GM12878 (cell line): ENCODE measurements around the gene RETREG3. TPM values are rescaled to one million over a fixed set of nuclear protein-coding genes. Genes with fewer than 3 reads are reported as not detected.

Experiments used
- ATAC-seq: fragments of 200-7000 bp; cut with Tn5 transposase; 3 replicates; pipeline ENCODE4 v1.9.1; 2020; ENCODE audit warnings: mild to moderate bottlenecking, moderate library complexity
- BruUV-seq: library from RNA; stranded (reverse); fragments of 400-500 nt; replicated peaks from 2 replicates; lab custom pipeline; 2021; lab: Mats Ljungman, UMichigan
- CTCF ChIA-PET: fragments of 300-600 bp; sonication (Branson Sonifier 250); formaldehyde crosslinking; extraction: SDS; loops from one replicate; lab custom pipeline; 2021; ENCODE audit warnings: inconsistent platforms; lab: Yijun Ruan, JAX
- POLR2A ChIA-PET: fragments of 350-600 bp; formaldehyde crosslinking; extraction: SDS; loops from one replicate; lab custom pipeline; 2021; ENCODE audit warnings: inconsistent platforms; lab: Charles Lee
- RAD21 ChIA-PET: fragments of 300-600 bp; sonication (Branson Sonifier 250); formaldehyde crosslinking; loops from one replicate; lab custom pipeline; 2023; ENCODE audit warnings: antibody characterized with exemption; ENCODE audit not compliant: unreplicated experiment; lab: Charles Lee
- SMC1A ChIA-PET: fragments of 300-600 bp; sonication (Branson Sonifier 250); formaldehyde crosslinking; loops from one replicate; lab custom pipeline; 2023; ENCODE audit not compliant: unreplicated experiment, uncharacterized antibody; lab: Charles Lee
- DNase-seq: peaks from one replicate; pipeline ENCODE4 v3.0.0-alpha.2; 2011; ENCODE audit warnings: low read depth, low spot score
- FAIRE-seq: peaks from 3 replicates; lab custom pipeline; 2011; peaks lifted over from hg19 to GRCh38; lab: Jason Lieb, UNC
- H2AFZ ChIP-seq: 2 replicates; pipeline ENCODE4 v1.6.0; 2011; ENCODE audit warnings: low read depth, low read length, control low read depth; ENCODE audit not compliant: control insufficient read depth
- H3K27ac ChIP-seq: 2 replicates; pipeline ENCODE4 v1.5.1; 2011; ENCODE audit warnings: control low read depth; ENCODE audit not compliant: control insufficient read depth, insufficient read depth
- H3K27me3 ChIP-seq, 2 experiments: replicated peaks in 1 of 2; 2 replicates each; pipeline versions ENCODE4 v1.6.0 to v1.6.1; 2011; ENCODE audit warnings: low read length in 1 of 2; ENCODE audit not compliant: control insufficient read depth in 2 of 2, insufficient read depth in 2 of 2
- H3K36me3 ChIP-seq, 2 experiments: 2 replicates each; pipeline ENCODE4 v1.5.1; 2011; ENCODE audit warnings: low read length in 1 of 2; ENCODE audit not compliant: control insufficient read depth in 2 of 2, insufficient read depth in 2 of 2
- H3K4me1 ChIP-seq: 2 replicates; pipeline ENCODE4 v1.6.1; 2011; ENCODE audit warnings: mild to moderate bottlenecking, low read length, moderate library complexity, mixed read lengths; ENCODE audit not compliant: control insufficient read depth, insufficient read depth
- H3K4me2 ChIP-seq: 2 replicates; pipeline ENCODE4 v1.6.0; 2011; ENCODE audit warnings: control low read depth; ENCODE audit not compliant: control insufficient read depth, insufficient read depth
- H3K4me3 ChIP-seq: fragments of 200-600 bp; sonication (generic); 2 replicates; pipeline ENCODE4 v1.5.1; 2016
- H3K79me2 ChIP-seq: 2 replicates; pipeline ENCODE4 v1.6.0; 2011; ENCODE audit warnings: low read length; ENCODE audit not compliant: control insufficient read depth, insufficient read depth
- H3K9ac ChIP-seq: 2 replicates; pipeline ENCODE4 v1.8.0; 2011; ENCODE audit warnings: low read length, control low read depth, mixed read lengths; ENCODE audit not compliant: control insufficient read depth, insufficient read depth
- H3K9me3 ChIP-seq: replicated peaks from 3 replicates; pipeline ENCODE4 v1.5.1; 2011; ENCODE audit warnings: mild to moderate bottlenecking, low read length; ENCODE audit not compliant: control insufficient read depth, insufficient read depth
- H4K20me1 ChIP-seq: 2 replicates; pipeline ENCODE4 v1.6.0; 2011; ENCODE audit not compliant: control insufficient read depth, insufficient read depth
- ATF7 ChIP-seq: fragments of 450-650 bp; IDR thresholded peaks from 2 replicates; pipeline ENCODE4 v1.6.1; 2016; ENCODE audit warnings: low read depth, mild to moderate bottlenecking
- CHD1 ChIP-seq: IDR thresholded peaks from 2 replicates; pipeline ENCODE4 v1.6.1; 2012; ENCODE audit warnings: low read depth, low read length, improper control_type of control experiment
- HDGF ChIP-seq: fragments of 450-650 bp; IDR thresholded peaks from 2 replicates; pipeline ENCODE4 v1.6.1; 2016; ENCODE audit warnings: antibody characterized with exemption
- NBN ChIP-seq: fragments of 450-650 bp; IDR thresholded peaks from 2 replicates; pipeline ENCODE4 v1.6.1; 2016
- POLR2AphosphoS2 ChIP-seq: IDR thresholded peaks from 2 replicates; pipeline ENCODE4 v1.6.1; 2011; ENCODE audit warnings: low read depth, mild to moderate bottlenecking, low read length, improper control_type of control experiment, moderate library complexity
- POLR2AphosphoS5 ChIP-seq: IDR thresholded peaks from 2 replicates; pipeline ENCODE4 v1.6.1; 2011; ENCODE audit warnings: mild to moderate bottlenecking, low read length, inconsistent platforms
- RELB ChIP-seq: fragments of 450-650 bp; IDR thresholded peaks from 2 replicates; pipeline ENCODE4 v1.6.1; 2017; ENCODE audit warnings: low read depth, mild to moderate bottlenecking, moderate library complexity
- RUNX3 ChIP-seq: IDR thresholded peaks from 2 replicates; pipeline ENCODE4 v1.6.1; 2012; ENCODE audit warnings: low read length, inconsistent platforms
- SPI1 ChIP-seq: IDR thresholded peaks from 2 replicates; pipeline ENCODE4 v1.6.1; 2011; ENCODE audit warnings: low read depth, mild to moderate bottlenecking, low read length, moderate library complexity, borderline replicate concordance; ENCODE audit not compliant: insufficient read depth
- TARDBP ChIP-seq: IDR thresholded peaks from 2 replicates; pipeline ENCODE4 v1.6.1; 2016; ENCODE audit warnings: borderline replicate concordance
- ZNF384 ChIP-seq: IDR thresholded peaks from 2 replicates; pipeline ENCODE4 v1.6.1; 2012; ENCODE audit warnings: low read depth, mild to moderate bottlenecking, low read length, improper control_type of control experiment, borderline replicate concordance
- WGBS: methylation state at CpG from one replicate; pipeline ENCODE4 v1.1.6; 2016; ENCODE audit warnings: low lambda C conversion rate; ENCODE audit not compliant: insufficient replicate concordance, insufficient coverage; ENCODE audit errors: missing lambda C conversion rate; 5-methylcytosine and 5-hydroxymethylcytosine counted together
- in situ Hi-C: fragments of 300-500 bp; cut with MboI; formaldehyde crosslinking; loops from 9 replicates; pipeline ENCODE4 v1.14.3; 2018; ENCODE audit warnings: mixed read lengths
- intact Hi-C: fragments of 100-400 bp; cut with micrococcal nuclease; formaldehyde crosslinking; loops from one replicate; pipeline ENCODE4 v1.14.2; 2022; ENCODE audit not compliant: unreplicated experiment
- polyA plus RNA-seq, 11 experiments: library from polyadenylated mRNA; depleted of rRNA in 4 of 11; unstranded in 6 of 11; stranded (reverse) in 5 of 11; fragments of >200 nt; fragmentation: Nextera tagmentation in 4 of 11; fragmentation: Illumina TruSeq in 1 of 11; extraction: Ambion mirVana in 4 of 11; extraction: Trizol in 1 of 11; gene quantifications; 1 replicate in 1 of 11; 2 replicates in 10 of 11; pipeline versions ENCODE4 v1.2.1 to v1.2.3, GENCODE V29; 2011 to 2016; ENCODE audit warnings: inconsistent platforms in 2 of 11, missing spikeins in 2 of 11, low read depth in 1 of 11
- total RNA-seq, 4 experiments: library from RNA; depleted of rRNA in 3 of 4; stranded (reverse); fragments of >200 nt in 3 of 4; fragmentation: Illumina TruSeq in 1 of 4; extraction: Trizol in 1 of 4; gene quantifications; 2 replicates each; pipeline versions ENCODE4 v1.2.1 to v1.2.3, GENCODE V29; 2013 to 2021
- TF ChIP-seq, protein P1 (sequence below): fragments of 450-650 bp; formaldehyde crosslinking; IDR thresholded peaks from 2 replicates; pipeline ENCODE4 v1.4.0; 2022; ENCODE audit warnings: mild to moderate bottlenecking, moderate library complexity
- TF ChIP-seq, protein P2 (sequence below): fragments of 450-650 bp; formaldehyde crosslinking; IDR thresholded peaks from 2 replicates; pipeline ENCODE4 v1.5.0; 2022; ENCODE audit warnings: mild to moderate bottlenecking, missing genetic modification characterization

Gene RETREG3
- total and polyA plus RNA-seq, 10 of the 15 experiments (the other 5 are each of a cell fraction or from before 2014, with no cell fraction given) = 7.0 to 50.6 (median 27.3) TPM

DNA sequence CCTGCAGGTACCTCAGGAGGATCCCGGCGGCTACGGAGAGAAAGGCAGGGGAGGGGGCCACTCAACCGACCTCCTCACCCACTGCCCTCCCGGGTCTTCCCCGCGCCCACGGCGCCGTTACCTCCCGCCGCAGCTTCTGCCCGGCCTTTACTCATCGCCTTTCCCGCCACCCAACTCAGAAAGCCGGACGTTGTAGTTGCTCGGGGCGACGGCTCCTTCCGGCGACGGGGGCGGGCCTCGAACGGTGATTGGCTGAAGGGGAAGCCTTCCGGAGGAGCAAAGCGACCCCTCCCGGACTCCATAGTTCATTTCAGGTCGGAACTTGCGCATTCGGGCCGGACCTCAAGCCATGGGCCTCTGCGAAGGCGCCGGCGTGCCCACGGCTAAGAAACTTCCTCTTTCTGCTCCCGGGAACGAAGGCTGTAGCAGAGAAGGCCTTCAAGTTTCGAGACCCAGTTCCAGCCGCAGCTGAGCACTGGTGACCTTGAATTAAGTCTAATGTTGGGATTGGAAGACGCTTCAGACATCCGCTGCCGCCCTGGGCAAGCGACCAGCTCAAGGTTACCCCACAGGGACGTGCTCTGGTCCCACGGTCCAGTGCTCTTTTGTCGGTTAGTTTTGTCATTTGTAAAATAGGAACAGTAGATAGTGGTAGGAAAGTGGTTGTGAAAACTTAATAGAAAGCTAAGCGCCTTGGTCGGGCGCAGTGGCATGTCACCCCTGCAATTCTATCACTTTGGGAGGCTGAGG, 31.5 kb downstream of the RETREG3 start, which contains the start of gene PSMC3IP:
PSMC3IP (minus strand) TSS at position 198 of the 750 bp plus-strand sequence; CDS start at position 155, 43 bp downstream.
- peak within 1 kb of the TSS; percentile 89 for H3K27ac ChIP-seq
- intact Hi-C loops (loop anchor here (1.0 to 10.0 kb wide), 8 partner anchors 31 to 357 kb away; partner anchors contain the start of genes BECN1, CCR10, NAGLU and RETREG3), in situ Hi-C loops (loop anchor here (10.0 kb wide), 1 partner anchor 187 kb away; the partner anchor contains the start of gene RAMP2)
- peak within 1 kb of the TSS; percentile 90 for H3K9ac ChIP-seq
- peaks cover 17% of the 10 kb centered on the region for H3K79me2 ChIP-seq
- ATAC-seq (peak; percentile 87), FAIRE-seq (peak; percentile 70), DNase-seq (peak; percentile 76)
- H2AFZ ChIP-seq = peak within 1 kb of the TSS; percentile 38
- H3K27me3 ChIP-seq = no peaks in the 10 kb centered on the region
- H4K20me1 ChIP-seq = peaks cover 2% of the 10 kb centered on the region; the same call in 1 of the 2 replicates
- WGBS = under 1% methylated on average over 52 of the region's 52 CpGs
- H3K4me1 ChIP-seq = peaks cover 16% of the 10 kb centered on the region
- no peaks in the 10 kb centered on the region for H3K9me3 ChIP-seq
- ChIA-PET CTCF (interaction anchor here (0.7 to 9.8 kb wide), 51 partner anchors 8 to 420 kb away, joined by 3 to 239 read pairs (median 8); partner anchors contain the start of genes BECN1, CCR10, MLX and PLEKHH3), SMC1A (interaction anchor here (0.5 to 5.7 kb wide), 46 partner anchors 8 to 420 kb away, joined by 3 to 124 read pairs (median 4); partner anchors contain the start of genes BECN1, CCR10, PLEKHH3 and PSME3), RAD21 (interaction anchor here (1.0 to 5.3 kb wide), 33 partner anchors 9 to 420 kb away, joined by 3 to 152 read pairs (median 10); partner anchors contain the start of genes BECN1, CCR10, CNTNAP1 and MLX), POLR2A (interaction anchor here (0.6 to 6.5 kb wide), 24 partner anchors 11 to 495 kb away, joined by 3 to 120 read pairs (median 5); partner anchors contain the start of genes CNTNAP1, MLX, PLEKHH3 and RETREG3)
- H3K4me2 ChIP-seq = peak within 1 kb of the TSS; percentile 78
- TSS peak; percentile 88 for BruUV-seq
- H3K36me3 ChIP-seq = peaks cover 22 to 31% of the 10 kb centered on the region in 2 experiments
- peak within 1 kb of the TSS; percentile 79 for H3K4me3 ChIP-seq
- TF ChIP-seq SPI1 = no peak
- peak; percentile 87 for TF ChIP-seq POLR2AphosphoS5
- TF ChIP-seq, protein P1, sequence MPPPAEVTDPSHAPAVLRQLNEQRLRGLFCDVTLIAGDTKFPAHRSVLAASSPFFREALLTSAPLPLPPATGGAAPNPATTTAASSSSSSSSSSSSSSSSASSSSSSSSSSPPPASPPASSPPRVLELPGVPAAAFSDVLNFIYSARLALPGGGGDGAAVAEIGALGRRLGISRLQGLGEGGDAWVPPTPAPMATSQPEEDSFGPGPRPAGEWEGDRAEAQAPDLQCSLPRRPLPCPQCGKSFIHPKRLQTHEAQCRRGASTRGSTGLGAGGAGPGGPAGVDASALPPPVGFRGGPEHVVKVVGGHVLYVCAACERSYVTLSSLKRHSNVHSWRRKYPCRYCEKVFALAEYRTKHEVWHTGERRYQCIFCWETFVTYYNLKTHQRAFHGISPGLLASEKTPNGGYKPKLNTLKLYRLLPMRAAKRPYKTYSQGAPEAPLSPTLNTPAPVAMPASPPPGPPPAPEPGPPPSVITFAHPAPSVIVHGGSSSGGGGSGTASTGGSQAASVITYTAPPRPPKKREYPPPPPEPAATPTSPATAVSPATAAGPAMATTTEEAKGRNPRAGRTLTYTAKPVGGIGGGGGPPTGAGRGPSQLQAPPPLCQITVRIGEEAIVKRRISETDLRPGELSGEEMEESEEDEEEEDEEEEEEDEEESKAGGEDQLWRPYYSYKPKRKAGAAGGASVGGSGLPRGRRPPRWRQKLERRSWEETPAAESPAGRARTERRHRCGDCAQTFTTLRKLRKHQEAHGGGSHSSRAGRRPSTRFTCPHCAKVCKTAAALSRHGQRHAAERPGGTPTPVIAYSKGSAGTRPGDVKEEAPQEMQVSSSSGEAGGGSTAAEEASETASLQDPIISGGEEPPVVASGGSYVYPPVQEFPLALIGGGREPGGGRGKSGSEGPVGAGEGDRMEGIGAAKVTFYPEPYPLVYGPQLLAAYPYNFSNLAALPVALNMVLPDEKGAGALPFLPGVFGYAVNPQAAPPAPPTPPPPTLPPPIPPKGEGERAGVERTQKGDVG (CRISPR knock-in tag) = no peak
- TF ChIP-seq TARDBP = no peak
- TF ChIP-seq, protein P2, sequence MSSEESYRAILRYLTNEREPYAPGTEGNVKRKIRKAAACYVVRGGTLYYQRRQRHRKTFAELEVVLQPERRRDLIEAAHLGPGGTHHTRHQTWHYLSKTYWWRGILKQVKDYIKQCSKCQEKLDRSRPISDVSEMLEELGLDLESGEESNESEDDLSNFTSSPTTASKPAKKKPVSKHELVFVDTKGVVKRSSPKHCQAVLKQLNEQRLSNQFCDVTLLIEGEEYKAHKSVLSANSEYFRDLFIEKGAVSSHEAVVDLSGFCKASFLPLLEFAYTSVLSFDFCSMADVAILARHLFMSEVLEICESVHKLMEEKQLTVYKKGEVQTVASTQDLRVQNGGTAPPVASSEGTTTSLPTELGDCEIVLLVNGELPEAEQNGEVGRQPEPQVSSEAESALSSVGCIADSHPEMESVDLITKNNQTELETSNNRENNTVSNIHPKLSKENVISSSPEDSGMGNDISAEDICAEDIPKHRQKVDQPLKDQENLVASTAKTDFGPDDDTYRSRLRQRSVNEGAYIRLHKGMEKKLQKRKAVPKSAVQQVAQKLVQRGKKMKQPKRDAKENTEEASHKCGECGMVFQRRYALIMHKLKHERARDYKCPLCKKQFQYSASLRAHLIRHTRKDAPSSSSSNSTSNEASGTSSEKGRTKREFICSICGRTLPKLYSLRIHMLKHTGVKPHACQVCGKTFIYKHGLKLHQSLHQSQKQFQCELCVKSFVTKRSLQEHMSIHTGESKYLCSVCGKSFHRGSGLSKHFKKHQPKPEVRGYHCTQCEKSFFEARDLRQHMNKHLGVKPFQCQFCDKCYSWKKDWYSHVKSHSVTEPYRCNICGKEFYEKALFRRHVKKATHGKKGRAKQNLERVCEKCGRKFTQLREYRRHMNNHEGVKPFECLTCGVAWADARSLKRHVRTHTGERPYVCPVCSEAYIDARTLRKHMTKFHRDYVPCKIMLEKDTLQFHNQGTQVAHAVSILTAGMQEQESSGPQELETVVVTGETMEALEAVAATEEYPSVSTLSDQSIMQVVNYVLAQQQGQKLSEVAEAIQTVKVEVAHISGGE = no peak
- TF ChIP-seq CHD1 = no peak
- TF ChIP-seq RELB = peak; percentile 63
- no peak for TF ChIP-seq ZNF384
- TF ChIP-seq HDGF = no peak
- TF ChIP-seq RUNX3 = peak; percentile 22; the same call in 1 of the 2 replicates
- TF ChIP-seq ATF7 = peak; percentile 13; the same call in 1 of the 2 replicates
- no peak for TF ChIP-seq NBN
- no peak; the same call in 1 of the 2 replicates for TF ChIP-seq POLR2AphosphoS2
